ENCODE measurements around the gene DENND4A.

The DENND4A gene

DNA sequence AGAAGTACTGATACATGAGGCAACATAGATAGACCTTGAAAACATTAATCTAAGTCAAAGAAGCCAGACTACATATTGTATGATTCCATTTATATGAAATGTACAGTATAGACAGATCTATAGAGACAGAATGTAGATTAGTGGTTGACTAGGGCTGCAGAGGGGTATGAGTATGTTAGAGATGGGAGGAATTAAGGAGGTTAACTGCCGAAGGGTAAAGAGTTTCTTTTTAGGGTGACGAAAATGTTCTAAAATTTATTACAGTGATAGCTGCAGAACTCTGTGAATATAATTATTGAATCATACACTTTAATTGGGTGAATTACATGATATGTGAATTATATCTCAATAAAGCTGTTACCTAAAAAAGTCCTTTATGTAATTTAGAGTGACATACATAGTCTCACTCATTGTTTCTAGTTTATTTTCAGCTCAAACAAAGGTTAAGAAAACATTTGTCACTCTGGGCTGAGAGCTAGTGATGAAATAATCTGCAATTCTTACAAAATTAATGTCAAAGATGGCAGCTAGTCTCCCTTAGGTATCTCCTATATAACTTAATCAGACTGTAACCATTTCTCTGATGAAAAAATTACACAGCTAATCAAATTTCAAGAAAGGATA is 61.4 kb downstream of the DENND4A start:
- Histone ChIP-seq H3K4me3 (no peak overlapping the region), H3K4me1 (no peaks in the 10 kb centered on the region), H3K27ac (no peak overlapping the region), H3K36me3 (peaks cover 8 to 52% (median 21%) of the 10 kb centered on the region in 3 donors), H3K9me3 (no peaks in the 10 kb centered on the region), H3K27me3 (no peaks in the 10 kb centered on the region)
- DNase-seq = no peak
- TF ChIP-seq CTCF (IDR thresholded peaks at IDR 0.05) = no peak
- intact Hi-C loops (cut with DNase I; ENCODE audit: low total_unique reads) = no loop called here

DNA sequence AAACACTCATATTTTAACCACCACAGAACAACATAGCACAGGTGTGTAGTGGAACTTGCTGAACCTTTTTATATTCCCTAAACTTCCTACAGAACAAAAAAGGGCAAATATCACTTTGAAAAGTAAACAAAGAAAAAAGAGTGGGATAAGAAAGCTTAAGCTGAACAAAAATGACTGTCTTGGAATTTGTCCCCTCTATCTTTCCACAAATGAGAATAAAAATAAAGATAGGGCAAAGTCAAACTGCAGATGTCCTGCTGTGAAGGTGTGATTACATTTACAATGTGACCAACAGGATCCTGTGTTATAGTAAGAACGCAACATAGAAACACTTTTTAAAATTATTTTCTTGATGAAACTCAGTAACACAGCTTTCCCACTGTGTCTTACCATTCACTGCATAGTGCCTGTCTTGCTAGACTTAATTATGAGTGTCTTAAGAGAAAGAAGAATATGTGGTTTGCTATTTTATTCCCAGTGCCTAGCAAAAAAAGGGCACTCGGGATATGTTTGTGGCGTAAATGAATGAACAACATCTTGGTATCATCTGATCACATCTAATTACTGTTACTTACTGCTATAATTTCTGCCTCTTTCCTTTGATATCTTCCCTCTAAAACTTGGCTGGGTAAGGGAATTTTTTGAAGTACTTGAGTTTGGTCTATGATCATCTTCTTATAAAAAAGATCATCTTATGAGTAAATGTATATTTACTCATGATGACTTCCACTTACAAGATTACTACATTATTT is 67.5 kb downstream of the DENND4A start:
- Histone ChIP-seq H3K27ac (no peak overlapping the region), H3K36me3 (peaks cover 22 to 62% (median 41%) of the 10 kb centered on the region in 3 donors), H3K4me3 (no peak overlapping the region), H3K27me3 (no peaks in the 10 kb centered on the region), H3K9me3 (no peaks in the 10 kb centered on the region), H3K4me1 (no peaks in the 10 kb centered on the region)
- intact Hi-C loops (cut with DNase I; ENCODE audit: low total_unique reads) = no loop called here
- DNase-seq = no peak
- no peak for TF ChIP-seq CTCF (IDR thresholded peaks at IDR 0.05)

DNA sequence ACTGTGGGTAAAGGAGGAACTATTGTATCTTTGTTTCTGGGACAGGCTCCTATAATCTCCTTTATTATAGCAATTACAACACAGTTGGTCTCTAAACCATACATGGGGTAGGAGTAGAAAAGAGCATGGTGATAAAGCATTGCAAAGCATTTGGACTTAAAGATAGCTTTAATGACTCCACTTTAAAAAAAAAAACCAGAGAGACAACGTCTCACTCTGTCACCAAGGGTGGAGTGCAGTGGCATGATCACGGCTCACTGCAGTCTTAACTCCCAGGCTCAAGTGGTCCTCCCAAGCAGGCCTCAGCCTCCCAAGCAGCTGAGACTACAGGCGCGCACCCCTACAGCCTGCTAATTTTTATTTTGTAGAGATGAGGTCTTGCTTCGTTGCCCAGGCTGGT is 68.2 kb downstream of the DENND4A start:
- Histone ChIP-seq H3K27ac (no peak overlapping the region), H3K4me1 (no peaks in the 10 kb centered on the region), H3K36me3 (peaks cover 25 to 64% (median 41%) of the 10 kb centered on the region in 3 donors), H3K27me3 (no peaks in the 10 kb centered on the region), H3K4me3 (no peak overlapping the region), H3K9me3 (no peaks in the 10 kb centered on the region)
- no peak for DNase-seq
- no peak for TF ChIP-seq CTCF (IDR thresholded peaks at IDR 0.05)
- intact Hi-C loops (cut with DNase I; ENCODE audit: low total_unique reads) = no loop called here

DNA sequence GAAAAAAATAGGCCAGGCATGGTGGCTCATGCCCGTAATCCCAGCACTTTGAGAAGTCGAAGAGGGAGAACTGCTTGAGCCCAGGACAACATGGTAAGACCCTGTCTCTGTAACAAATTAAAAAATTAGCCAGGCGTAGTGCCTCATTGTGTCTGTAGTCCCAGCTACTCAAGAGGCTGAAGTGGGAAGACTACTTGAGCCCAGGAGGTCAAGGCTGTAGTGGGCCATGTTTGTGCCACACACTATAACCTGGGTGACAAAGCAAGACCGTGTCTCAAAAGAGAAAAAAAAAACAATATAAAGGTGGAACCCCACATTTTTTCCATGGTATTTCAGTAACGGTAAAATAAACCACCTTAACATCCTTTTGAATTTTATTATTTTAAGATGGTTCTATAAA is 69.9 kb downstream of the DENND4A start:
- intact Hi-C loops (cut with DNase I; ENCODE audit: low total_unique reads) = no loop called here
- Histone ChIP-seq H3K4me1 (no peaks in the 10 kb centered on the region), H3K27me3 (no peaks in the 10 kb centered on the region), H3K9me3 (no peaks in the 10 kb centered on the region), H3K27ac (no peak overlapping the region), H3K4me3 (no peak overlapping the region), H3K36me3 (peaks cover 33 to 61% (median 49%) of the 10 kb centered on the region in 3 donors)
- TF ChIP-seq CTCF (IDR thresholded peaks at IDR 0.05) = no peak
- DNase-seq = no peak

- Histone ChIP-seq H3K27me3 (no peaks in the 10 kb centered on the region), H3K36me3 (peaks cover 19 to 34% (median 20%) of the 10 kb centered on the region in 3 donors), H3K27ac (no peak overlapping the region), H3K4me3 (no peak overlapping the region), H3K9me3 (no peaks in the 10 kb centered on the region), H3K4me1 (no peaks in the 10 kb centered on the region)
- no peak for TF ChIP-seq CTCF (IDR thresholded peaks at IDR 0.05)
- intact Hi-C loops (cut with DNase I; ENCODE audit: low total_unique reads) = no loop called here
- no peak for DNase-seq
Observed at GRCh38 chr15:65712415-65712814, 79.7 kb downstream of the DENND4A start.
